HG03565 (cell line): ENCODE data around the gene ERCC2.

Experiments
- ATAC-seq: cut with Tn5 transposase; IDR thresholded peaks from one replicate; pipeline ENCODE4 v1.9.1; 2021; ENCODE audit warnings: mild to moderate bottlenecking, moderate library complexity; ENCODE audit not compliant: unreplicated experiment

The ERCC2 gene

DNA sequence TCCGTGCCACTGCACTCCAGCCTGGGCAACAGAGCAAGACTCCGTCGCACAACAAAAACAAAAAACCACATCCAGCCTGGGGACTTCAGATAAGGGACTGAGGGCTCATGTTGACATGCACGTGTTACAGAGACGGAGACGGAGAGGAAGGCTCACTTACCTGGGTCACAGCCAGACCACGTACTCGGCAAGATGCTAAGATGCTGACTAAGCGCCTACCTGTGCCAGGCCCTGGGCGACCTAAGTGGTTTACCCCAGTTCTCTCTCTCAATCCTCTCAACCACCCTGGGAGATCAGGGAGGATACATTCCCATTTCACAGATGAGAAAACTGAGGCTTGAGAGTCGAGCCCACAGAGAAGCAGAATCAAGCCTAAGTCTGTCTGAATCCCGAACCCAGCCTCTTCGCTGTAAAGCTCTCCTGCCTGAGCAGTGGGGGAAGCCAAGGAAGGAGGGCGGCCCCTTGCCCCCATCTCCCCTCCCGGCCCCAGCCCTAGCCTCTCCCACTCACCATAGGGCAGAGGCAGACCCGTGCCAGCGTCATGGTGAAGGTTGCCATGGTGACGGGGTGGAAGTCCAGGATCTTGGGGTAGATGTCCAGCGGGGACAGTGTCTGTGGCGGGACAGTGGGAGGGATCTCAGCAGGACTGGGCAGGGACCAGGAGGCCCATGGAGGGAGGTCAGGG is 13.5 kb downstream of the ERCC2 start:
- no peak for ATAC-seq

DNA sequence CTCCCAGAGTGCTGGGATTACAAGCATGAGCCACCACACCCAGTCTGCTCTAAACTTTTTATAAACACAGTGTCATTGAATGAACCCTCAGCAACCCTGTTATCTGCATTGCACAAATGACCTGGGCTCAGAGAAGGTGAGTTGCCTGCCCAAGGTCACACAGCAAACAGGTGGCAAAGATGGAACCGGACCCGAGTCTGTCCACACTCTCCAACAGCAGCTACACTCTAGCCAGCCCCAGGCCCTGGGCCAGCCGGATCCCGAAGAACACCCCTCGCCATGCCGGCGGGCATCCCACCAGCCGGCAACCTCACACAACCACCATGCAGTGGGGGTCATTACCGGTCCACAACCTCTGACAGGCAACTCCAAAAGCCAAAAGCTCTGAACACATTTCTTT is 14.5 kb downstream of the ERCC2 start:
- no peak for ATAC-seq

DNA sequence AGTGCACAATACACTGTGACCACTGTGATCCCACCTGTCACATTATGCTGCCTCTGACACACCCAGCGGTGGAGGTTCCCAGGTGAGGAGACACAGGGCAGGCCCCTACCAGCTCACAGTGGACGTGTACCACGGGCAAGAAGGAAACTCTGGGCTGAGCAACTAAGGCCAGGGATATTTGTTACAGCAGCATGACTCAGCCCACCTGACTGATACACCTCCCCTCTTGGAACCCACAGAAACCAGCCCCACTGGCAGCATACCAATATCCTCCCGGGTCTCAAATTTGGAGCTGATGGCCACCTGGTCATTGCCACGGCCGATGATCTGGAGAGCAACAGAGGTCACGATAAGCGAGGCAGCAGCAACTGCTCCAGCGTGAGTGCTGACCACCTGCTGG is 15.0 kb downstream of the ERCC2 start:
- ATAC-seq: no peak

DNA sequence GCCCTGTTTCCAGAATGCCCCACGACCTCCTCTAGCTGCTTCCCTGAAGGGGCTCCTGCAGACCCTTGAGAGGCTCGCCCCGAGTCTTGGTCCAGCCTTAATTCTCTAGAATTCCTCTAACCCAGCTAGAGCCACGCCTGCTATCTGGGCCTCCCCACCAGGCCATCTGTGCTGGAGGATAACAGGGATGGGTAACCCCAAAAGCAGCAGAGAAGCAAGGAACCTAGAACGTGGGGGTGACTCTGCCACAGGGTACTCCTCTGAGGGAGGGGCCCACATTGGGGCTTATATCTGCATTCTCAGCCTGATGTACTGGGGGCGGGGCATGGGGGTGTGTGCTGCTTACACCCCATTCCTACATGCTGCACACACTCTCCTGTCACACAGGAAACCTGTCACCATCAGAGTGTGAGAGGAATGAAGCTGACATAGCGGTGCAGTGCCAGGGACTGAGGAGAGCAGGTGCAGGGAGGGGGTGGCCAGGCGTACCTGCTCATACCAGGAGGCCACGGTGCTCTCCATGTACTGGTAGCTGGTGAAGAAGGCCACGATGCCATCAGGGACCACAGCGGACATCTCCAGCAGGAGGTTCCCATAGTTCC is 16.0 kb downstream of the ERCC2 start:
- ATAC-seq: no peak

DNA sequence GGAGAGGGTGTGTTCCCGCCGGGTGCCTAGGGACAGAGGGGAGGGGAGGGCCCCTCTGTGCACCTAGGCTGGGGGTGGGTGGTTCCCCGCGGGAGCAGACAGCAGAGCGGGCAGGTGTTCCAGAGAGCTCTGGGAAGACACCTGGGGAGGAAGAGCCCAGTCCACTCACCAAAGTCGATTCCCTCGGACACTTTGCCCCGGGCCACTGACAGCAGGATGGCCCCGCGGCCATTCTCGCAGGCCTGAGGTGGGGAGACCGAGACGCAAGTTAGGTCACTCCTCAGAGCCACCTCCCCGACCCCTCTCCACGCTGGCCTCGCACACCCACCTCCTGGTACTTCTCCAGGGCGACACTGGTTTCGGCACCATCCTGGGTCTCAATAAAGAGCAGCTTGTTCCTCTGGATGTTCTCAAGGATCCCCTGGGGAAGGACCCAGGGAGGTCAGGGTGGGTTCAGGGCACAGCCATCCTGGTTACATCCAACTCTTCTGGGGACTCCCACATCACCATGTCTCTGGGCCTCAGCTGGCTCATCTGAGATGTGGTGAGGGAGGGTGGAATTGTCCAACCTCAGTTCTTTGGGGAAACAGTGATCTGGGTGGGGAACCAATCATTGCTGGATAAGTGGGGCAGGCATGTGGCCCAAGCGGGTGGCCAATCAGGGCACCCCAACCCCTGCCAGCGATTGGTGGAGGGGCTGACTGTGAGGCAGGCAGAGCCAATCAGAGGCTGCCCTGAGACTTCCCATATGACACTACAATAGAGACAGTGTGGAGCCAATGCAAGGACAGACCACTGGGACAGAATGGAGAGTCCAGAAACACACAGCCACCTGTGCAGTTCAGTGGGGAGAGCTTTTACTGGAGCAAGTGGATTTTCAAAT is 17.2 kb downstream of the ERCC2 start:
- no peak for ATAC-seq

DNA sequence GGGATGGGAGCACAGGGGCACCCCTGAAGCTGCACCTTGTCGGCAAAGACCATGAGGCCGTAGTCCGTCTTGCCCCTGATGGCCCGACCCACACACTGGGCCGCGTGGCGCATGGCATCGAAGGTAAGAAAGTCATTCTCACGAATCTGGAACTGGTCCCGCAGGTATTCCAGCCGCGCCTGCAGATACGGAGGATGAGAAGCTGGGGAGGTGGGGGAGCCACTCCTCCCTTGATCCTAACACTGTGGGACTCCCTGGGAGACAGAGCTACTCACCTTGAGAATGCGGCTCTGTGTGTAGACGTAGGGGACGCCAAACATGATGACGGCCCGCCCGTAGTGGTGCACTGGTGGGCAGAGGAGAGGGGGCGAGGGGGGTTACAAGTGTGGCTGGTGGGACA is 17.9 kb downstream of the ERCC2 start:
- ATAC-seq: no peak

DNA sequence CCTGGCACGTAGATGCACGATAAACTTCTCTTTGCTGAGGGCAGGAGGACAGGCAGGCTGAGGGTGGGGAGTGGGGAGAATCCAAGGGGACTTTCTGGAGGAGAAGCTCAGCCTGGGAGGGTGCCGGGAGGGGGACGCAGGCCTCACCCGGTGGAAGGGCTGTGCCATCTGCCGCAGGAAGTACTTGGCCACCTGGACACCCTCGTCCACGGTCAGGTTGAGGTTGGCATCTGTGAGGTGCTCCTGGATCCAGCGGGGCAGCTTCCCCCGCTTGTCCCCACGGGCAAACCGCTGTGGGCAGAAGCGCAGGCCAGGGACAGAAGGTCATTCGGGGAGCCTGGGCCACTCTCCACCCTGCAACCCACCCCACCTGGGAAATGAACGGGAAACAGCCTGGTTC is 18.3 kb downstream of the ERCC2 start:
- ATAC-seq: no peak

DNA sequence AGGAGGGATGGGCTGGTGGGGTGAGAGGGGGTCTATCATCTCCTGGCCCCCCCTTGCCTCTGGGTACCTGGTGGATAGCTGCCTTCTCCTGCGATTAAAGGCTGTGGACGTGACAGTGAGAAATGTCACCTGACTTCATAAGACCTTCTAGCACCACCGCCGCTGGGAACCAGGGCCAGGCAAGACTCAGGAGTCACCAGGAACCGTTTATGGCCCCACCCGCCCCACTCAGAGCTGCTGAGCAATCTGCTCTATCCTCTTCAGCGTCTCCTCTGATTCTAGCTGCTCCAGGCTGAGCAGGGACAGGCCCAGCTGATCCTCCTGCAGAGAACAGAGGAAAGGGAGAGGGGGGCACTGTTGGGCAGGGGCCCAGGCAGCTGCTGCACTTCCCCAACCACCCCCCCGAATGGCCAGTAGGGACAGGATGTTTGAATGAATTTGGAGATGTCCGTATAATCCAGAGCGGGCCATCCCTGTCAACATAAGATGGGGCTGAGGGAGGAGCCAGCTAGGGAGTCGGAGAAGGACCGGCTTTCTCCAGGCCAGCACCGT is 18.9 kb downstream of the ERCC2 start:
- no peak for ATAC-seq

DNA sequence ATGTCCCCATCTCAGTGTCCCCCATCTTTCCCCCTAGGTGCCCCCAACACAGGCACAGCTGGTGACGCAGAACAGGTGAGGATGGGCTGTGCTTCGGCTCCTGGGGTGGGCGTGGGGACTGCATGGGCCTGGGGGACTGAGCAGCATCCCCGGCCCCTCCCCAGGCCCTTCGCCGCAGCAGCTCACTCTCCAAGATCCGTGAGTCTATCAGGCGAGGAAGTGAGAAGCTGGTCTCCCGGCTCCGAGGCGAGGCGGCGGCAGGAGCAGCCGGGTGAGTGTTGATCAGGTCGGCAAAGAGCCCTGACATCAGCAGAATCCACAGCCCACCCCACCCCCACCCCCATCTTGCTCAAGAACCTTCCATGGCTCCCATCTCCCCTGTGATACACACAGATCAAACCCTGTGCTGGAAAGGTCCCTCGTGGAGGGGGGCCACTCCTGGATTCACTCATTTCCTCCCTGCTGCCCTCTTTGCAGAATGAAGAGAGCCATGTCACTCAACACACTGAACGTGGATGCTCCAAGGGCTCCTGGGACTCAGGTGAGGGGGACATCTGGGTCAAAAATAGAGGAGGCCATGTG is 19.8 kb downstream of the ERCC2 start:
- no peak for ATAC-seq

DNA sequence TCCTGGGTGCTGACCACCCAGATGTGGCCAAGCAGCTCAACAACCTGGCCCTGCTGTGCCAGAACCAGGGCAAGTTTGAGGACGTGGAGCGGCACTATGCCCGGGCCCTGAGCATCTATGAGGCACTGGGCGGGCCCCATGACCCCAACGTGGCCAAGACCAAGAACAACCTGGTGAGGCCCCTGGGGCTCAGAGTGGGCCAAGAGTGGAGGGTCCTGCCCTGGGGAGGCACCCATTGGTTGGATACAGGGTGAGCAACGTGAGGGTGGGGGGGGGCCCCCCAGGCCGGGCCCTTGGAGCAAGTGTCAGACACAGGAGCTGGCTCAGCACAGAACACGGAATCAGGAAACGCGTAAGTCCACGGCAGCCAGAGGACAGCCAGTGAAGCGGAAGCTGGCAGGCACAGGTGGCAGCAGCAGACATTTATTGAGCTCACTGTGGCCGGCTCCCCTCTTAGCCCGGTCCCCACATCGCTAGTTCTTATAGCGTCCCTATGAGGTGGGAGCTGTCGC is 20.9 kb downstream of the ERCC2 start:
- no peak for ATAC-seq

DNA sequence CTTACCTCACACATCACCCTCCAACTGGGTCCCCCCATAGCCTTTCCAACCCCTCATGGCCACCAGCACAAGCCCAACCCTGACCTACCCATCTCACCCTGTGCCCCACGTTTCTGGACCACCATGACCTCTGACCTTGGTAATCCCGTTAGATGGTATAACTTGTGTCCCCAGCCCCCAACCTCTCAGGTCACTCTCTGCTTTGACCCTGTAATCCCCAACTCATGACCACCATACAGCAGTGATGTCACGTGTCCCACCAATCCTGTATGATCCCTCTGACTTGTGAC is 21.3 kb downstream of the ERCC2 start:
- no peak for ATAC-seq

DNA sequence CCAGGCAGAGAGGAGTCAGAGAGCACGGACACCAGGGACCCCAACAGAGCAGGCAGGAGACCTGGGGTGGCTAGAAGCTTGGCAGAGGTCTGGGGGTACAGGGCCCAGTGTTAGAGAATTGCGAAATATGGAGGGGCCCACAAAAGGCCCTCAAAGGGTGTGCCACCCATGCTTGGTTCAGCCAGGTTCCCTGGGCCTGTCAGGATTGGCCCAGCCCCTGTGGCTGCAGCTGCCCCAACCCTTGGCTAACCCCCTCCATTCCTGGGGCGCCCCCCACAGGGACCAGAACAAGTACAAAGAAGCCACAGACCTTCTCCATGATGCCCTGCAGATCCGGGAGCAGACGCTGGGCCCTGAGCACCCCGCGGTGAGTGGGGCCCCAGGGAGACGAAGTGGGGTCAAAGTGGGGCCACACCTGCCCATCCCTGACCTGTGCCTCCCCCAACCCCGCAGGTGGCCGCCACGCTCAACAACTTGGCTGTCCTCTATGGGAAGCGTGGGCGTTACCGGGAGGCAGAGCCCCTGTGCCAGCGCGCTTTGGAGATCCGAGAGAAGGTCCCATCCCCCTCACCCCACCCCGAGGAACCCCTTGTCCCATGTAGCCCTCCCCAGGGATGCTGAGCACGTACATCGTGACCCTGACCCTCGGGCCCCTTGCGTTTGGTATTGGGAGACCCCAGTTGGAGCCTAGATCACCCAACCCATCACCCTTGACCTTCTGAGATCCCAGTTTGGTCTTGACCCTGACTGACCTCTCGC is 21.8 kb downstream of the ERCC2 start:
- no peak for ATAC-seq

DNA sequence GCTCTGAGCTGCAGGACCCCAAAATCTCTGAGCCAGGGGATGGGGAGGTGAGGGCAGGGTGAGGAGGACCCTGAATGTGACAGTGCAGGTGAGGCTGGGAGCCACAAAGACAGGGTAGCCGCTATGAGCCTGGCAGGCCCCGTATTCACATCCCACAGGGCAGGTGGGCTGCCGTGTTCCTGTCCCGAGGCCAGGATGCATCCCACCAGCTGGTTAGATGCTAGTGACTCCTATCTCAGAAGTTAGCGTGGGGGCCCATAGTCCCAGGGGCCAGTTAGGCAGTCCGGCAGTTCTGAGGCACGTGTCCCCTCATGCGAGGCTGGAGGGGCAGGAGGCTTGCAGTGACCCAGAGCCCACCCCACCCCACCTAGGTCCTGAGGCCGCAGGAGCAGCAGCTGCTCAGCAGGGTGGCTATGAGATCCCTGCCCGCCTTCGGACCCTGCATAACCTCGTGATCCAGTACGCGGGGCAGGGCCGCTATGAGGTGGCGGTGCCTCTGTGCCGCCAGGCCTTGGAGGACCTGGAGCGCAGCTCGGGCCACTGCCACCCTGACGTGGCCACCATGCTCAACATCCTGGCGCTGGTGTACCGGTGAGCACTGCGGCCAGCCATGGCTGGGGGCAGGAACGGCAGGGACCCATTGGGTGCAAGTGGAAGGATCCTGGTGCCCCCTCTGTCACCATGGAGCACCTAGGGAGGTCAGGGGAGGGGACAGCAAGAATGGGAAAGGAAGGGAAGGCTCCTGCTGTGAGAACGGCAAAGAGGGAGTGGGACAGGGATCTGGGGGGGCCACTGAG is 22.6 kb downstream of the ERCC2 start:
- no peak for ATAC-seq

DNA sequence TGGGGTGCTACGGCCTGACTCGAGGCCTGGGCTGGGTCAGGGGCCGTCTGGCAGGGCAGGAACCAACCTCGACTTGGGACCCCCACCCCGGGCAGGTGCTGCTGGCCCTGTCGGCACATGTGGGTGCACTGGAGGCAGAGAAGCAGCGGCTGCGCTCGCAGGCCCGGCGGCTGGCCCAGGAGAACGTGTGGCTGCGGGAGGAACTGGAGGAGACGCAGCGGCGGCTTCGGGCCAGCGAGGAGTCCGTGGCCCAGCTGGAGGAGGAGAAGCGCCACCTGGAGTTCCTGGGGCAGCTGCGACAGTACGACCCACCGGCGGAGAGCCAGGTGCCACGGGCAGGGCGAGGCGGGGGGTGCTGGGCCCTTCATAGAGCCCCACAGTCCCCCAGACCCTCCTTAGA is 23.9 kb downstream of the ERCC2 start:
- no peak for ATAC-seq

DNA sequence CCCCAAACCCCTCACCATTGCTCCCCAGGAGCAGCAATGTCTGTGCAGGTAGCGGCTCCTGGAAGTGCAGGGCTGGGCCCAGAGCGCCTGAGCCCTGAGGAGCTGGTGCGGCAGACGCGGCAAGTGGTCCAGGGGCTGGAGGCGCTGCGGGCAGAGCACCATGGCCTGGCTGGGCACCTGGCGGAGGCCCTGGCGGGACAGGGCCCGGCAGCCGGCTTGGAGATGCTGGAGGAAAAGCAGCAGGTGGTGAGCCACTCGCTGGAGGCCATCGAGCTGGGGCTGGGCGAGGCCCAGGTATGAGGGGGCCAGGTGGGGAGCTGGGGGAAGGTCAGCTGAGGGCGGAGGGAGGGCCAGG is 24.9 kb downstream of the ERCC2 start:
- no peak for ATAC-seq

DNA sequence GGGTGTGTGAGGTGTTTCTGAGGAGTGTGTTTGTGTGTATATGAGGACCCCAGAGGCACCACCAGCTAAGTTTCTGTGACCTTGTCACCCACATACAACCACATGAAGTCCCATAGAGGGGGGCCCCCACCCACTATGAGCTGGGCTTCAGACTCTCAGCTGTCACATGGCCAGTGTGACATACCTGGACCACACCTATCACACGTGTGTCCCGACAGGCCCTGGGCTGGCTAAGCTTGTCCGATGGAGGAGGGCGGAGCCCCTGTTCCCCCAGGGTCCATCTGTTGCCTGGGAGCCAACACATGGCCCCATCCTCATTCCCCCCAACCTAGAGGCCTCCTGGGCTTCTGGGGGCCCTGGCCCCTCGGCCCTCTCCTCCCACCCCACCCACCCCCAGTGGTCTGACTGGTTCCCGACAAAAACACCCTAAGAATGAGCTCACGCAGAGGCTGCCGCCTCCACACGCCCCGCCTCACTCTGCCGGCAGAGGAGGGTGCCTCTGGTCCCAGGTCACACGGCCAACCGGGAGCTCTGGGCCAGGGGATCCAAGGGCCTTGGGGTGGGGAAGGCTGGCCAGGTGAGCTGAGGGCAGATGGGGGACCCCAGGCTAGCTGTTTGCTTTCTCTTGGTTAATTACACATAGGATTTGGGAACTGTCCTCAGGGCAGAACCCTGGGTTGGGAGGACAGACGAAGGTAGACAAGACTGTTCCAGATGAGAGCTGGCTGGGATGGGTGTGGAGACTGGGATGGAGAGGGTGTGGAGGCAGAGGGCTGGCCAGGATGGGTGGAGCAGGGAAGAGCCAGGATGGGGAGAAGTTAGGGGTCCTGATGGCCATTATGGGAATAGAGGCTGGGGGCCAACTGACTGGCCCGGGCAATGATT is 25.5 kb downstream of the ERCC2 start:
- no peak for ATAC-seq

DNA sequence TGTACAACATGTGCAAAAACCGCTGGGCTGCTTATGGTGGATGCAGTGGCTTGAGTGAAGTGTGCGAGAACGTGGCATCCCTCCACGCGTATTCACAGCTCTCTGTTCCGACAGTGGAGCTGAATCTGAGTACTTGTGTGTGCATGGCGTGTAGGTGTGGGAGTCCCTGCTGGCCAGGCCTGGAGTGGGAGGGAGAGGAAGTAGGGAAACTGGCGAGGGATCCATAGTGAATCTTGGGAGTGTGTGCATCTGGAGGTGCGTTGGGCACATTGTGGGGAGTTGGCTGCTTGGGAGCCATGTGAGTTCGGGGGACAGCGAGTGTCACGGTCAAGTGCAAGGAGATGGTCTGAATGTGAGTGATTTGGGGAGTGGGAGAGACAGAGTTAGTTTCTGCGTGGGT is 27.5 kb downstream of the ERCC2 start:
- ATAC-seq: no peak

DNA sequence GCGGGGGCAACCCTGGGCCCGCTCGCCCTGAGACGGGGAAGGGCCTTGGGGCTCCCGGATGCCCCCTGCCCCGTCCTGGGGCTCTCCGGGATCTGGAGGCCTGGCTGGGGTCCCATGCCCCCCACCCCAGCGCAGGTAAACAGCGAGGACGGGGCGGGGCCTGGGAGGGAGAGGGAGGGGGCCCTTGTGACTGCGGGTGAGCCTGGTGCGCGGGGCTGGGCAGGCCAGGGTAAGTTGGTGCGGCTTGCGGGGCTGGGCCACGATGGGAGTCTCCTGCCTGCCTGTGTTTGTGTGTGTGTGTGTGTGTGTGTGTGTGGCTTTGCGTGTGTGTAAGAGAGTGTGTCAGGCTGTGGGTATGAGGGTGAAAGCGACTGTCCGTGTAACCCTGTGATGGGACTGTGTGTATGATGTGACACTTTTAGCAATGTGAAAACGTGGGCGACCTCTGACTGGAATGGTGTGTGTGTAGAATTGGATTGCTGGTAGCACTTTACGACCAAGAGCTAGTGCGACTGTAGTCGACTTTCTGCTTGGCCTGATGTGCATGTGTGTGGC is 29.4 kb downstream of the ERCC2 start:
- no peak for ATAC-seq
